Mucosa of descending colon (tissue), 3 donors: ENCODE results near the gene MAMSTR. TPM values are rescaled to one million over a fixed set of nuclear protein-coding genes. Genes with fewer than 3 reads are reported as not detected.
A peak's percentile ranks its signal among the peaks of the same experiment; 100 is the strongest.

Experiments
- ATAC-seq: fragments of 200-7000 bp; cut with Tn5 transposase; one replicate; pipeline ENCODE4 v1.9.1; 2020; ENCODE audit warnings: mild to moderate bottlenecking, moderate library complexity
- DNase-seq, 3 donors: peaks; one replicate each; pipeline ENCODE4 v3.0.0-alpha.2; 2020
- H3K36me3 ChIP-seq: fragments of 200-600 bp; one replicate; pipeline ENCODE4 v1.8.0; 2021; ENCODE audit warnings: low read depth, mild to moderate bottlenecking
- H3K4me1 ChIP-seq: fragments of 200-600 bp; one replicate; pipeline ENCODE4 v1.8.0; 2021; ENCODE audit warnings: low read depth, mild to moderate bottlenecking
- H3K4me3 ChIP-seq: fragments of 200-600 bp; one replicate; pipeline ENCODE4 v1.8.0; 2021; ENCODE audit warnings: mild to moderate bottlenecking
- H3K9me3 ChIP-seq: fragments of 200-600 bp; one replicate; pipeline ENCODE4 v1.8.0; 2021; ENCODE audit warnings: mild to moderate bottlenecking
- CTCF ChIP-seq: fragments of 200-600 bp; IDR thresholded peaks from one replicate; pipeline ENCODE4 v1.8.0; 2022; ENCODE audit warnings: antibody characterized with exemption, mild to moderate bottlenecking
- intact Hi-C, 2 donors: fragments of 100-400 bp; cut with DNase I in 1 of 2; cut with micrococcal nuclease in 1 of 2; formaldehyde crosslinking; loops; one replicate each; pipeline versions ENCODE4 v1.11.0 to v1.11.1; 2022; cut with DNase I, micrococcal nuclease
- total RNA-seq, 3 donors: library from RNA; stranded (reverse); fragmentation: NEBNext Ultra II Directional in 2 of 3; extraction: Animal tissue kit (Norgen Biotek cat#: 25700) in 2 of 3; gene quantifications; one replicate each; pipeline versions ENCODE4 v1.2.1 to v1.2.4, GENCODE V29; 2021 to 2023
- donor health status: DM: no; HTN: no; CAD: no; lungs with moderate emphysema.
- donor health status: DM: no; HTN: no; CAD: no.
- donor health status: DM: no; HTN: yes; CAD: no.

MAMSTR gene
- total RNA-seq, 3 donors from 2014 or later: 0.31 to 2.4 (median 0.61) TPM

GRCh38 chr19:48713041-48713863, 6.3 kb downstream of the MAMSTR start:
- TF ChIP-seq CTCF: no peak
- ATAC-seq (no peak), DNase-seq (peak in 1 of 3 donors; percentile 52)
- Histone ChIP-seq H3K9me3 (no peaks in the 10 kb centered on the region), H3K36me3 (no peaks in the 10 kb centered on the region), H3K4me1 (peaks cover 23% of the 10 kb centered on the region), H3K4me3 (peak overlapping the region; percentile 31)
- intact Hi-C loops: no loop called here

- DNase-seq: no peak
- Histone ChIP-seq H3K9me3 (no peaks in the 10 kb centered on the region), H3K36me3 (no peaks in the 10 kb centered on the region), H3K4me3 (no peak overlapping the region), H3K4me1 (peaks cover 17% of the 10 kb centered on the region)
- intact Hi-C loops: no loop called here
- ATAC-seq: no peak
- no peak for TF ChIP-seq CTCF
Measured at GRCh38 chr19:48711106-48711662, 8.3 kb downstream of the MAMSTR start.

- no peak for TF ChIP-seq CTCF
- ATAC-seq (no peak), DNase-seq (peak in 1 of 3 donors; percentile 23)
- H3K4me3 ChIP-seq: no peak overlapping the region
- no peaks in the 10 kb centered on the region for H3K9me3 ChIP-seq
- no peaks in the 10 kb centered on the region for H3K36me3 ChIP-seq
- peaks cover 5% of the 10 kb centered on the region for H3K4me1 ChIP-seq
- intact Hi-C loops: no loop called here
Measured at GRCh38 chr19:48708471-48708870, 11.1 kb downstream of the MAMSTR start.

GRCh38 chr19:48705431-48705830, 14.1 kb downstream of the MAMSTR start:
- no peak for TF ChIP-seq CTCF
- ATAC-seq (no peak), DNase-seq (no peak)
- Histone ChIP-seq H3K4me3 (no peak overlapping the region), H3K9me3 (no peaks in the 10 kb centered on the region), H3K4me1 (no peaks in the 10 kb centered on the region), H3K36me3 (no peaks in the 10 kb centered on the region)
- intact Hi-C loops: no loop called here

- intact Hi-C loops: no loop called here
- Histone ChIP-seq H3K4me1 (no peaks in the 10 kb centered on the region), H3K36me3 (no peaks in the 10 kb centered on the region), H3K9me3 (no peaks in the 10 kb centered on the region), H3K4me3 (no peak overlapping the region)
- DNase-seq (no peak), ATAC-seq (no peak)
- TF ChIP-seq CTCF: no peak
Measured at GRCh38 chr19:48703316-48703715, 16.2 kb downstream of the MAMSTR start.
